ENCODE data around the gene RAI1. TPM values are rescaled to one million over a fixed set of nuclear protein-coding genes. Genes with fewer than 3 reads are reported as not detected.
A peak's percentile ranks its signal among the peaks of the same experiment; 100 is the strongest.

The RAI1 gene
- total and polyA plus RNA-seq, 2 of the 13 experiments (the other 11 are each of a cell fraction or from before 2014, with no cell fraction given), result 3.4 to 5.2 TPM

DNA sequence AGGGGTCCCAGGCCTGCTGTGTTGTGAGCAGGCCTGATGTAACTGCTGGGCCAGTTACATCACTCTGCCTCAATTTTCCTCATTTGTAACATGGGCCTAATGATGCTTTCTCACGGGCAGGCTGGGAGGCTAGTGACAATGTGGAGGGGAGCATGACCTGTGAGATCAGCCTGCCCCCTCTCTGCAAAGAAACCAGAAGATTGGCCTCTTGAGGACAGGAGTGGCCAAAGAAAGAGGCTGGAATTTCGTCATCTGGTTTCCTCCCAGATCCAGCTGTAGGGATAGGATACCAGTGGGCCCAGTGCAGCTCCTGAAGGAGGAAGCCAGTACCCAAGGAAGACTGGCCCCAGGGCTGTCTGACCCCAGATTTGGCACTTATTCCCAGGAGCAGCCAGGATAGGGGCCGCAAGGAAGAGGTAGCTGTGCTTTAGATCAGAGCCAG, 156.1 kb downstream of the RAI1 start (continued):
- TF ChIP-seq ZNF740 (CRISPR knock-in tag; IDR thresholded peaks at IDR 0.05) (0 out of 2 replicates have a peak, but pooled peaks have one; percentile 10), DPF2 (CRISPR knock-in tag; IDR thresholded peaks at IDR 0.05; ENCODE audit: borderline replicate concordance, low read depth) (0 out of 2 replicates have a peak, but pooled peaks have one; percentile 21), ZNF567 (CRISPR knock-in tag; IDR thresholded peaks at IDR 0.05; ENCODE audit: borderline replicate concordance) (peak; percentile 38; the same call in 1 of the 2 replicates), ETV5 (CRISPR knock-in tag; IDR thresholded peaks at IDR 0.05; ENCODE audit: borderline replicate concordance) (no peak), POLR2A (IDR thresholded peaks at IDR 0.05; ENCODE audit: insufficient read depth in 1 of 2, low read depth in 2 of 2, low read length in 2 of 2) (peak in 1 of 2 experiments; percentile 47; a peak in 2 of 4 replicates), MAZ (IDR thresholded peaks at IDR 0.05; ENCODE audit: borderline replicate concordance, low read depth, low read length) (no peak), MAZ (CRISPR knock-in tag; IDR thresholded peaks at IDR 0.05; ENCODE audit: low read depth) (no peak), ZNF629 (CRISPR knock-in tag; conservative IDR thresholded peaks at IDR 0.05) (peak; percentile 93), XBP1 (CRISPR knock-in tag; IDR thresholded peaks at IDR 0.05) (no peak), POLR2AphosphoS5 (IDR thresholded peaks at IDR 0.05; ENCODE audit: low read depth, low read length) (peak; percentile 9; the same call in 1 of the 2 replicates), RNF2 (conservative IDR thresholded peaks at IDR 0.05; ENCODE audit: low read depth) (no peak), MAF1 (CRISPR knock-in tag; IDR thresholded peaks at IDR 0.05; ENCODE audit: borderline replicate concordance) (no peak)

Data from HepG2 (cell line).